NCI-H748 (cell line): ENCODE measurements around the gene PRKAB1.

Source experiments
- DNase-seq: peaks from one replicate; lab custom pipeline; 2025; ENCODE audit not compliant: unreplicated experiment; lab: John Stamatoyannopoulos, UW

Gene PRKAB1

DNA sequence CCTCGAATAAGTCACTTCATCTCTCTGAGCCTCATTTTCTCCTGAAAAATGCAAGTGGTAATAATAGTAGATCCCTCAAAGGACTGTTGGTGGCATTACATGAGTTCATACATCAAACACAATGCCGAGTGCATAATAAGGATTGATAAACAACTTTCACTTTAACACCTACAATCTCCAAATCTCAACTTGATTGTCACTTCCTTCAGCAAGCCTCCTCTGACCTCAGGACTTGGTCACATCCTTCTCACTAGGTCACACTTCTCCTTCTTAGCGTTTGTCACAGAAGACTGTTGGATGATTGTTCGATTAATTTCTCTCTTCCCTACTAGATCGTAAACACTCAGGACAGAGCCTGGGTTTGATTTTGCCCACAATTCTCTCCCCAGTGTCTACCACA, 7.9 kb upstream of the PRKAB1 start:
- DNase-seq, result no peak

DNA sequence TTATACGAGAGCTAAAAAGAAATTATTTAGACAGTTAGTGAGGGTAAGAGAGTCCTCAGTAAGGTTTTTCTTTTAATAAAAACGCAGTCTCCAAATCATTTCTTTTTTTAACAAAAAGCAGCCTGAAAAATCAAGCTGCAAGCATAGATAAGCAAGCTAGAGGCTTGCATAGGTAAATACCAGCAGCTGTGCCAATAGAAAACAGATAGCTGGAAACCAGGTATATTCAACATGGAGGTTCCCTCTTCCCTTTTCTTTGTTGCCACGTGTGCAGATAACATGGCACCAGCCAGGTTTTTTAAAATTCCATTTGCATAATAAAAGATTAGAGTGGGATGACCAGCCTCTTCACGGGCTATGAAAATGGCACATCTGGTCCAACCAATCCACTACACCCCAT, 6.1 kb upstream of the PRKAB1 start:
- DNase-seq, result peak; percentile 10

DNA sequence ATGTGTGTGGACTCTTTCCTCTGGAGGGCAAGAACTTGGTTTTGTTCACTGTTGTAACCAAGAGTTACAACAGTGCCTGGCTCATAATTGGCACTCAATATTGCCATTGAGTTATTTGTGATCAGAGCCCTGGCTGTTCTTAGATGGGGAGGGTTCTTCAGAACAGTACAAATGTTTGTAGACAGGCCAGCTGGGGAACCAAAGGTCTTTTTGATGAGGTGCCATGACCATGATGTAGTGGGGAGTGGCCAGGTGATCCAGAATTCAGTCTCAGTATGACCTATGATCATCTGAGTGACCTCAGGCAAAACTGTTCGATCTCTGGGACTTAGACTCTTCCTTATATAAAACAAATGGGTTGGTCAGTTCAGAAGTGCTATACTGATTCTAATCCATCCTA, 3.3 kb upstream of the PRKAB1 start:
- no peak for DNase-seq

DNA sequence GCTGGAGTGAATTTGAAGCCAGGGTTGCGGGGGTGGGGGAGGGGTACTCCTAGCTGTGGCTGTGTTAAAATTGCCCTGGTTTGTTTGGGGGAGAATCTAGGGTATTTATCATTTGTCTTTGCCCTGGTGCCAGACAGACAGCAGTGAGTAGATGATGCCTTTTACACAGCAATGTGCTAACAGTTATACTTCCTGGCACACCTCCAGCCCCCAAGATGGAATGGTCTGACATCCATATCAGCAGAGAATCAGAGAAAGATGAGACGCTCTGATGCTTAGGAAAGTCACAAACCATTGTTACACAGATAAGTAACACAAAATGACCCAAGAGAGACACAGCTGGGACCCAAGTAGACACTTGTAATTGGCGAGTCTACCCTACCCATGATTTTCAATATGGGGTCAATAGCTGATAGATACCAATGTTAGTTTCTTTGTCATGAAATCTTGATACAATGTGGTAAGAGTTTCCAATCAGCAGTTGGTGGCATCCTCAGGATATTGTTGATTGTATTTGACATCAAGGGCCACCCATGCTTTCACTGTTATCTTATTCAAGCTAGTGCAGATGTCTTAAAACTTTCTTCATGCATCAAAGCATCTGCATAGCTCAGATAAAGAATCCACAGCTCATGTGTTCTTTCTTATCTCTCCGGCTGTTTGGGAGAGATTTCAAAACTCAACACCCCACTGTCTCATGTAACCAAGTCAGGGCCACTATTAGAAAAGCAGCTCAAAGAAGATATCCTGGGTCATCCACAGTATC, 2.6 kb upstream of the PRKAB1 start:
- no peak for DNase-seq

DNA sequence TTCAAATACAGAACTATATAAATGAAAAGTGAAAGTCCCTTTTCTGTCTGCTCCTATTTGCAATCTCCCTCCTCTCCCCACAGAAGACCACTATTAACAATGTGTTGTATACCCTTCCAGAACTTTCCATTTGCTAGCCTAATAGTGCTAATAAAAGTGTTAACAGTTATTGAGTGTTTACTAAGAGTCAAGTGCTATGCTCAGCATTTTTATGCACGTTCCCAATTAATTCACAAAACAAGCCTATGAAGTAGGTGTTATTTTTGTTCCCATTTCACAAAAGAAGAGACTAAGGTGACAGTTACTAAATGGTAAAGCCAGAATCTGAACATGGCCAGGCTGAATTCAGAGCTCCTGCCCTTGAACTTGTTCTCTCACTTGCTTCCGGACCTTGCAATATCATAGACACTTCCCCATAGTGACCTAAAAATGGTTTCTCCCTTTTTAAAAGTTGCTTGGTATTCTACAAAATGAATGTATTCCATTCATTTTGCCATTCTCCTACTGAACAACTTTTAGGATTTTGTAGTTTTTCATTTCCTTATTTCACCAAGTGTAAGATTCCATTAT, 1.6 kb upstream of the PRKAB1 start:
- no peak for DNase-seq

DNA sequence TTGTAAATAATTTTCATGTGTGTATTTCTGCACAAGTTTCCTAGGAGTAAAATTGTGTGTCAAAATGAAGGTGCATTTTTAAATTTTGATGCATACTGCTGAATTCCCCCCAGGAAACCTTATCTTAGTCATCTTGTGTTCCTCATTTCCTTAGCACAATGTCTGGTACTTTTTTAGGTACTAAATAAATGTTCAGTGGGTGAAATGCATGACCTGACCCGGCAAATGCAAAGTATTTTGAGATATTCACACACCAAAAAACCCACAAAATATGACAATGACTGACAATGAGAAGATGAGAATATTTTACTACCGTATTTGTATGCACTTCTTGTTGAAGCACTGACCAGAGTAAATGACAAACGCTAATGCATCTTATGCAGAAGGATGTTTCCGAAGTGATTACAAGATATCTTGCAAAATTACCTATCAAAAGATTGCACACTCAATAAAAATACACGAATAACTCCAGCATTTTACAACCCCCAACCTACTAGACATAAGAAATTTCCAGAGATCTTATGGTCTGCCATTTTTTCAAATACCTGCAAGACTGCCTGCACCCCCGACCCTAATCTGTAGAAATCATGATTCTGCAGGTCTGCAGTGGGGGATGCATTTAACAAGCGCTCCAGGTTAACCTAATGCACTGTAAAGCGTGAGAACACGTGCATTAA, 895 bp upstream of the PRKAB1 start:
- DNase-seq, result no peak

DNA sequence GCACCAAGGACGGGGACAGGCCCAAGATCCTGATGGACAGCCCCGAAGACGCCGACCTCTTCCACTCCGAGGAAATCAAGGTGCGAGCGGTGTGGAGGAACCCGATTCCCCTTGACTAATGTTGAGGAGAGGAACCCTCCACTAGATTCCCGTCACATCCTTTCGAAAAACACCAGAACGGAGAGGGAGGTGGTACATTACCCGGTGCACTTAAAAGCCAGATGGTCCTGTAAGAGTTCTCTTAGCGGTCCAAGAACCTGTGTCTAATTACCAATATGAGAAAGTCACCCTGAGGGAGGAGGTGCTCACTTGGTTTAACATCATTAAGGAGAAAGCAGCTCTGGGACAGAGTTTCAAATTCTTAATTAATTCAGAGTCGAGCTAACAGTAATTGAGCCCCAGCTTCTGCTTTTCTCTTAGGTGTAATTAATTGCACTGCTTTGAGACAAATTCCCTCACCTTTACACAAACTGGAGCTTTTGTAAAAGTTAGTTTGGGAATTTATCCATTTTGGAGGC, 450 bp downstream of the PRKAB1 start:
- DNase-seq, result no peak

DNA sequence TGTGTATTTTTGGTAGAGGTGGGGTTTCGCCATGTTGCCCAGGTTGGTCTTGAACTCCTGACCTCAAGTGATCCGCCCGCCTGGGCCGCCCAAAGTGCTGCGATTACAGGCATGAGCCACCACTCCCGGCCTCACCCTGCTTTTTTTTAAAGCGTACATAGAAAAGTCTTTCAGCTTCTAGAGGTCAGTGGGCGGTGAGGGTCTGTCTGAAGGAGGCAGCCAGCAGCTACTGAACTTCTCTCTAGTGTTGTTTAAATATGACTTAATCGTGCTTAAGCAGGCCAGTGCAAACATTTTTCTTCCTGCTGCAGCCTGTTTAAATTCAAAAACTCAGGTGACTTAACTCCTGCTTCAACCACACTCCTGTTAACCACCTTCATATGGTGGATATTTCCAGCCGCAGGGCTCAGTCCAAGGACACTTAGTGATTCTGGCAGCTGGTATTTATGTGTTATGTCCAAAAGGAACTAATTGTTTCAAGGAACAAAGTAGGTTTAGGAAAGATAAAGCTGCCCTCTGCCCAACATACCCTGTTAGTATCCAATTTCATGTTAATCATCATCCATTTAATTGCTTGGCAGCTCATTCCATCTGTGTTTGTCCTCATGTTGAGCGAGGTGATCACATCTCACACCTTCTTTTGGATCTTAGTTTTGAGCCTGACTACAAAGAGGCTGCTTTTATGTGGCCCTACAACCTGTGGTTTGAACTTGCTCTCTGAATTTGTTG, 2.0 kb downstream of the PRKAB1 start:
- DNase-seq, result no peak

DNA sequence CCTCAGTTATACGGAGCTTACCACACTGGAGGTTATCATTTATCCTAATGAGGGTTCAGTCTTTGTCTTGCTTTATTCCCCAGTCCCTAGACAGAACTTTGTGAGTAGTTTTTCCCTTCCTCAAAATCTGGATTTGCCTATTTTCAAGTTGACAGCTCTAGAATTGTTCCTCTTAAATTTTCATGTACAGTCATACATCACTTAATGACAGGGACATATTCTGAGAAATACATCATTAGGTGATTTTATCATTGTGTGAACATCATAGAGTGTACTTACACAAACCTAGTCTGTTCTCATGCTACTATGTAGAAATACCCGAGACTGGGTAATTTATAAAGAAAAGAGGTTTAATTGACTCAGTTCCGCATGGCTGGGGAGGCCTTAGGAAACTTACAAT, 3.1 kb downstream of the PRKAB1 start:
- DNase-seq, result no peak

DNA sequence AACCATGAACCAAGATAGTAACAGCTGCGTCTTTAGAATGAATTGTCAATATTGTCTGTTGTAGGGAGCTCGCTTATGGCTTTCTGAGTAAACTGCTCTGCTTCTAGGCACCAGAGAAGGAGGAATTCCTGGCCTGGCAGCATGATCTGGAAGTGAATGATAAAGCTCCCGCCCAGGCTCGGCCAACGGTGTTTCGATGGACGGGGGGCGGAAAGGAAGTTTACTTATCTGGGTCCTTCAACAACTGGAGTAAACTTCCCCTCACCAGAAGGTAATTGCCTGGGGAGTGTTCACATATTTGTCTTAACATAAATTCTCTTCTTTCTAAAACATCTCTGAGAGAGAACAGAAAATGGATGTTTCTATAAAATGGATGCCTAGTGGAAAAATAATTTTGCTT, 4.3 kb downstream of the PRKAB1 start:
- no peak for DNase-seq

DNA sequence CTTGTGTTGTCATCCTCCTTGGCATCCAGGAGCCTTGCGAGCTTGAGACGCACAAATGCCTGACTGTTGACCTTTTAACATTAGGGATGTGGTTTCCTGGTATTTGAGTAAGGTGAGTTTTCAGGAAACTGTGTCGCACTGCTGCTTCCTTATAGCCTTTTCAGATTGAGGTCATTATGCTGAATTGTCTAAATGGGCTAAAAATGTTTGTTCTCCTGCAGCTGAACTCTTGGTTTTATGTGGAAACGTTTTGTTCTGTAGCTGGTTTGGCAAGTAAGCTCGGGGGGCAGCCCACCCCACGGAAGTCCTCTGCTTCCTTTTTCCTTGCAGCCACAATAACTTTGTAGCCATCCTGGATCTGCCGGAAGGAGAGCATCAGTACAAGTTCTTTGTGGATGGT, 5.7 kb downstream of the PRKAB1 start:
- no peak for DNase-seq

DNA sequence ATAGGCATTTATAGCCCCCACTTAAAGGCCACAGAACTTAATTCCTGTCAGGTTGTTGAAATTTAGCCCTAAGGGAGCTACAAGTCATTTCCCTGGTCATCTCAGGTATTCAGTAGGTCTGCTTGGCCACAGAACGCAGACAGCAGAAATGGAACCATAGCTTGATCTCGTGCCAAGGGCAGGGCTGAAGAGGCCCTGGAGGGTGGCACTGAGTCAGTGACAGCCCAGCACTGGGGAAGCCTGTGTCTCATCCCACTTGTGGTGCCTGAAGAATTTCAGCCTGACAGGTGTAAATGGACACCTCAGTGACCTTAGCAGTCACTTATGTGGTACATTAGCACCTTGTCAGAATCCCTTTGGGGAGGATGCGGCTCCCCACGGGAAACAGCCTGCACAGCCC, 6.6 kb downstream of the PRKAB1 start:
- DNase-seq, result no peak

DNA sequence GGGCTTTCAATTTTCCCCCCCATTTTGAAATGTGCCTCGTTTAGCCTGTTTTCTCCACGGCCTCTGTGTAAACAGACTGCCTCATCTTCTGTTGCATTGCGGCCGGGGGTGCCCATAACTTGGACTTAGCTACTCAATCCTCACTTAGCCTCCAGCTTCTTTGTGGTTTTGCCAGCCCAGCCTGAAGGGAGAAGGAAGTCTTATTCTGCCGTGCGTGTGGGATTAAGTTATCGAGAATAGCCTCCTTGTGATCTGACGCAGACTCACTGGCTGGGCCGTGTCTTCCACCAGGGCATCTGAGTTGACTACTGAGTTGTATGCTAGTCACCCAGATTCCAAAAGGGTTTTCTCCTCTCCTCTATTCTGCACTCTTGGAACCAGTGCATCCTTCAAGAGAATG, 8.1 kb downstream of the PRKAB1 start:
- no peak for DNase-seq

DNA sequence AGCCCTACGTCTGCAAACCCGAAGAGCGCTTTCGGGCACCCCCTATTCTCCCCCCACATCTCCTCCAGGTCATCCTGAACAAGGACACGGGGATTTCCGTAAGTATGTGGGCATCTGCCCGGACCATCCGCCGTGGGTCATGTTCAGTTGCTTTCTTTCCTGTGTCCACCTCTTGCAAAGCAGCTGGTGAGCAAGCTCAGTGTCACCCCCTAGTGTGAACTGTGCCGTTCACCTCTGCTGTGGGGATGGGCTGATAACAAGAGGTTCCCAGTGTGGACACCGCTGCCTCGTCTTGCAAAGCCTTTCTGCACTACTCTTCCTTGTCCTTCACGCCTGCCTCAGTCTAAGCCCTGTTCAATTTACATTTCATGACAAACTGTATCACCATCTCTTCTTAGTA, 8.6 kb downstream of the PRKAB1 start:
- DNase-seq, result no peak

DNA sequence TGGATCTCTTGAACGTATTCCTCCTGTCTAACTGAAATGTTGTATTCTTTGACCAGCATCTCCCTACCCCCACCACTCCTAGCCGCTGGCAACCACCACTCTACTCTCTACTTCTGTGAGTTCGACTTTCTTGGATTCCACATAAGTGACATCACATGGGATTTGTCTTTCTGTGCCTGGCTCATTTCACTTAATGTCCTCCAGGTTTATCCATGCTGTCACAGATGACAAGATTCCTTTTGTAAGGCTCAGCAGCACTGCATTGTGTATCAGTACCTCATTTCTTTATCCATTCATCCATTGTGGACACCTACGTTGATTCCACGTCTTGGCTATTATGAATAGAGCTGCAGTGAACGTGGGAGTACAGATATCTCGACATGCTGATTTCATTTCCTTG, 10.5 kb downstream of the PRKAB1 start:
- DNase-seq, result no peak

DNA sequence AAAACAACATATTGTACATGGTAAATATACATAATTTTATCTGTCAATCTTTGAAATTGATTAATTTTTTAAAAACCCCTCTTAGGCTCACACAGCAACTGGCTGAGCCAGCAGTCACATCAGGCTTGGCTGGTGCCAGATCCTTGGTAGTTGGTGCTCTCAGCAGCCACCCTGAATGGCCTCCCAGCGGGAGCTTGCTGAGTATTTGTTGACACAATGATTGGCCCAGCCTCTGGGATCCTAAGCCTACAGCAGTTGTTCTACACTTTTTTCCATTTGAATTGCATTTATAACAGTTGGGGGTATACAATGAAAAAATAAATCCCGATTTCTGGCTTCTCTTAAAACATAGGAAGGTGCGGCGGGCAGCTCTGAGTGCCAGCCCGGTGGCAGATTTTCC, 11.1 kb downstream of the PRKAB1 start:
- peak; percentile 69 for DNase-seq

DNA sequence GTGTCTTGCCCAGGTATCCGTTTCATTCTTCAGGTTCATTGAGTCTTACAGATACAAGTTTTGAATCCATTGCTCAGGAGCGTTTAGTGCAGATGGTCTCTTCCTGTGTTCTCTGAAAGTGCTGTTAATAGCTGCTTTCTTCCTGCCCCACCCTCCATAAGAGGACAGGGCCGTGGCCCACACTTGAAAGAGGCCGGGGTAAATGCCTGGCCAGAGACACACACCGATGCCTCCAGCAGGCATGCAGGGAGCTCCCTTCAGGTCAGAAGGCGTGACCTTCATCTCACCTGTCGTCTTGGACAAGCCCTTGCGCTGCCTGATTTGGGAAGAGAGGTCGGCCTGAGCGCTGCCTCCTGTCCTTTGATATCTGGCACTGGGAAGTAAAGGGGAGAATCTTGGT, 11.6 kb downstream of the PRKAB1 start:
- peak; percentile 32 for DNase-seq

DNA sequence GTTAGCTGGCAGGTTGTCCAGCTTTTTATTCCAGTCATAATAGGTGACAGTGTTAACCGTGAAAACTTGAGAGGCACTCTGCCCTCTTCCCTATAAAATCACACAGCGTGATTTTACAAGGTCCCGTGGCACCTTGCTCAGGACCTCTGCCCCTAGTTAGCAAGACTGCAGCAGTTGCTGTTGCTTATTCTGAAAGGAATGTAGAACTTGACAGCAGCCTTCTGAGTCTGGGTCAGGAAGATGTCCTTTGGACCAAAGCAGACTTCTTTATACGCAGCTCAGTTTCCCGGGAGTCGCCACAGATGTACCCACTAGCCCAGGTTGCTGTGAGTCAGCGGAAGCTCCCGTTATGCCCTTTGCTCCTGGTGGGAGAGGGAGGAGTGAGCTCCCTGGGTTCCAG, 13.2 kb downstream of the PRKAB1 start:
- no peak for DNase-seq

DNA sequence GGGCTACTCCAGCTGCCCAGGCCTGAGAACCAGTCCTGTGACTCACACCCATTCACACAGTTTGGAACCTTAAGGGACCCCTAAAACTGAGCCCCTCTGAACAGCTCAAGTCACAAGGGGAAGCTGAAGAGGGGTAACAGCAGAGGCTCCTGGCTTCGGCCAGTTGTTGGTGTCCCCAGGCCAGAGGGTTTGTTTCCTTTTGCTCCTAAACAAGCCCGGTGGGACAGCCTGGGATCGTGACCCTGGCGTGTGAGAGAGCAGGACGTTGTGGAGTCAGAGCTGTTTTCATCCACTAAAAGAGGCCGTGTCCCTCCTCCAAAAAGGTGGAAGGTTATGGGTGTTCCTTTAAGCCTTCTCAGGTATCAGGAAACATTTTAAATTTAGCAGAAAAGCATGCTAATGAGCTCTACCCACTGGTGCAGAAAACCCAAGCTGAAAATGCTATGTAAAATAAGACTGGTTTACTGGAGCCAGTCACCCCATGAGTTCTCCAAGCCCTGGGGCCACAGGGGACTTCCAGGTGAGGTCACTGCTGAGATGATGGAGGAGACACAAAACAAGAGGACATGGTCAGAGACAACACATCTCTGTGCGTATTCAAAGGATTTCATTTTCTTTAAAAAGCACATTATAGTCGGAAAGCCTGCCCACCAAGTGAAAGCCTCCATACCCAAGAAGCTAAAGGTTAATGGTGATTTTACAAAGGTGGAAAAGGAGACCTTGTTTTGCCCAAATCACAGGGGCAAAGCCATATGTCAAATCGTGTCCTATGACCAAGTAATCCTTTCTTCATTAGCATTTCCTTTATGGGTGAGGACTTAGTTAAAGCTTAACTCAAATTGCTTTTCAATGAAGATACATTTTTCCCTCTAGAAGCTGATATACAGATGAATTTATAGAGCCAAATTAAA, 14.1 kb downstream of the PRKAB1 start:
- DNase-seq, result no peak

DNA sequence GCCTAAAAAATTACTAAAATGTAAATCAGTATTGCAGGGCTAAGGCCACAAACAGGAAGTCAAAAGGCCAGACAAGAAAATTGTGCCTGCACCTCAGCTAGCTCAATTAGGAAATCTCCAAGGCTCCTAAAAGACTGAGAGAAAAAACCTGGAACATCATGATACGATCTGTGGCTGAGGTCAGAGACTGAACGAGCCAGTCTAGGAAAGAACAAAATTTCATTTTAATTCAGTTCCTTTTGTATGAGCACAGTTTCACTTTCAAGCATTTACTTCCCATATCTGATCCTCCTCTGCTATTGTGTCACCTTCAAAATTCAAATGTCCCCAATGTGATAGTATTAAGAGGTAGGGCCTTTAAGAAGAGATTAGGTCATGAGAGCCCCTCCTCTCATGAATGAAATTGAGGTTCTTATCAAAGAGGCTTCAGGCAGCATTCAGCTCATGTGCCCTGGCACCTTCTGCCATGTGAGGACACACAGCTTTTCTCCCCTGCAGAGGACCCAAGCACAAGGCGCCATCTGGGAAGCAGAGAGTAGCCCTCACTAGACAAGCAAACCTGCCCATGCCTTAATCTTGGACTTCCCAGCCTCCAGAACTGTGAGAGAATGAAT, 14.8 kb downstream of the PRKAB1 start:
- DNase-seq, result no peak
